HepG2 (cell line): ENCODE data around the gene SMARCA4.
A peak's percentile ranks its signal among the peaks of the same experiment; 100 is the strongest.

ENCODE experiments used
- HMG20B ChIP-seq: conservative IDR thresholded peaks from 2 replicates; pipeline ENCODE4 v1.6.1; 2016; ENCODE audit warnings: missing genetic modification reagents, missing compliant biosample characterization
- KMT2A ChIP-seq: sonication (generic); formaldehyde crosslinking; IDR thresholded peaks from 2 replicates; pipeline ENCODE4 v1.4.0; 2020; ENCODE audit warnings: missing genetic modification reagents
- MTA3 ChIP-seq: sonication (generic); formaldehyde crosslinking; IDR thresholded peaks from 2 replicates; pipeline ENCODE4 v1.4.0; 2020; ENCODE audit warnings: missing genetic modification reagents
- MYC ChIP-seq: sonication (generic); formaldehyde crosslinking; IDR thresholded peaks from 2 replicates; pipeline ENCODE4 v1.9.0; 2021; ENCODE audit warnings: missing genetic modification reagents, borderline replicate concordance
- POLR2A ChIP-seq, 2 experiments: IDR thresholded peaks; 2 replicates each; pipeline ENCODE4 v1.6.1; 2011; ENCODE audit warnings: low read depth in 2 of 2, low read length in 2 of 2, mild to moderate bottlenecking in 1 of 2, moderate library complexity in 1 of 2; ENCODE audit not compliant: insufficient read depth in 1 of 2
- SETDB1 ChIP-seq: sonication (generic); formaldehyde crosslinking; IDR thresholded peaks from 2 replicates; pipeline ENCODE4 v1.5.1; 2020; ENCODE audit warnings: missing genetic modification reagents, mild to moderate bottlenecking, borderline replicate concordance
- SP1 ChIP-seq, 2 experiments: fragments of 450-650 bp in 1 of 2; sonication (generic) in 1 of 2; formaldehyde crosslinking in 1 of 2; IDR thresholded peaks; 2 replicates each; pipeline versions ENCODE4 v1.4.0 to v1.6.1; 2016 to 2020; ENCODE audit warnings: missing genetic modification reagents in 1 of 2
- TF ChIP-seq, protein P1 (sequence below): IDR thresholded peaks from 2 replicates; pipeline ENCODE4 v1.6.1; 2016; ENCODE audit warnings: control low read depth
- TF ChIP-seq, protein P2 (sequence below): sonication (generic); formaldehyde crosslinking; IDR thresholded peaks from 2 replicates; pipeline ENCODE4 v1.4.0; 2020; ENCODE audit warnings: missing genetic modification reagents

GRCh38 chr19:11106477-11106876 is 145.6 kb downstream of the SMARCA4 start:
- TF ChIP-seq SP1 (IDR thresholded peaks at IDR 0.05) (no peak), SP1 (CRISPR knock-in tag; IDR thresholded peaks at IDR 0.05) (no peak), KMT2A (CRISPR knock-in tag) (no peak), MYC (CRISPR knock-in tag) (no peak), SETDB1 (CRISPR knock-in tag) (no peak), HMG20B (CRISPR knock-in tag) (no peak), POLR2A (IDR thresholded peaks at IDR 0.05; ENCODE audit: insufficient read depth in 1 of 2, low read depth in 2 of 2, low read length in 2 of 2) (0 out of 4 replicates have a peak, but pooled peaks of 1 of the 2 experiments have one; percentile 39), MTA3 (CRISPR knock-in tag) (no peak)
- TF ChIP-seq, protein P1, sequence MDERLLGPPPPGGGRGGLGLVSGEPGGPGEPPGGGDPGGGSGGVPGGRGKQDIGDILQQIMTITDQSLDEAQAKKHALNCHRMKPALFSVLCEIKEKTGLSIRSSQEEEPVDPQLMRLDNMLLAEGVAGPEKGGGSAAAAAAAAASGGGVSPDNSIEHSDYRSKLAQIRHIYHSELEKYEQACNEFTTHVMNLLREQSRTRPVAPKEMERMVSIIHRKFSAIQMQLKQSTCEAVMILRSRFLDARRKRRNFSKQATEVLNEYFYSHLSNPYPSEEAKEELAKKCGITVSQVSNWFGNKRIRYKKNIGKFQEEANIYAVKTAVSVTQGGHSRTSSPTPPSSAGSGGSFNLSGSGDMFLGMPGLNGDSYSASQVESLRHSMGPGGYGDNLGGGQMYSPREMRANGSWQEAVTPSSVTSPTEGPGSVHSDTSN = no peak
- TF ChIP-seq, protein P2, sequence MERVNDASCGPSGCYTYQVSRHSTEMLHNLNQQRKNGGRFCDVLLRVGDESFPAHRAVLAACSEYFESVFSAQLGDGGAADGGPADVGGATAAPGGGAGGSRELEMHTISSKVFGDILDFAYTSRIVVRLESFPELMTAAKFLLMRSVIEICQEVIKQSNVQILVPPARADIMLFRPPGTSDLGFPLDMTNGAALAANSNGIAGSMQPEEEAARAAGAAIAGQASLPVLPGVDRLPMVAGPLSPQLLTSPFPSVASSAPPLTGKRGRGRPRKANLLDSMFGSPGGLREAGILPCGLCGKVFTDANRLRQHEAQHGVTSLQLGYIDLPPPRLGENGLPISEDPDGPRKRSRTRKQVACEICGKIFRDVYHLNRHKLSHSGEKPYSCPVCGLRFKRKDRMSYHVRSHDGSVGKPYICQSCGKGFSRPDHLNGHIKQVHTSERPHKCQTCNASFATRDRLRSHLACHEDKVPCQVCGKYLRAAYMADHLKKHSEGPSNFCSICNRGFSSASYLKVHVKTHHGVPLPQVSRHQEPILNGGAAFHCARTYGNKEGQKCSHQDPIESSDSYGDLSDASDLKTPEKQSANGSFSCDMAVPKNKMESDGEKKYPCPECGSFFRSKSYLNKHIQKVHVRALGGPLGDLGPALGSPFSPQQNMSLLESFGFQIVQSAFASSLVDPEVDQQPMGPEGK (CRISPR knock-in tag) = no peak
